ENCODE data around the gene SDR9C7. TPM values are rescaled to one million over a fixed set of nuclear protein-coding genes. Genes with fewer than 3 reads are reported as not detected.
A peak's percentile ranks its signal among the peaks of the same experiment; 100 is the strongest.

The SDR9C7 gene
- polyA plus RNA-seq, 3 donors: not detected

DNA sequence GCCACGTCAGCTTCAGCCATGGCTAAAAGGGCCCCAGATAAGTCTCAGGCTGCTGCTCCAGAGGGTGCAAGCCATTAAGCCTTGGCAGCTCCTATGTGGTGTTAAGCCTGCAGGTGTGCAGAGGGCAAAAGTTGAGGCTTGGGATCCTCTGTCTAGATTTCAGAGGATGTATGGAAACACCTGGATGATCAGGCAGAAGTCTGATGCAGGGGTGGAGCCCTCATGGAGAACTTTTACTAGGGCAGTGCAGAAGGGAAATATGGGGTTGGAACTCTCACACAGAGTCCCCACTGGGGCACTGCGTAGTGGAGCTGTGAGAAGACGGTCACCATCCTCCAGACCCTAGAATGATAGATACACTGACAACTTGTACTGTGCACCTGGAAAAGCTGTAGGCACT, 47.9 kb downstream of the SDR9C7 start:
- H3K4me1 ChIP-seq (ENCODE audit: control insufficient read depth in 1 of 2, insufficient read depth in 2 of 2, low read length in 2 of 2): no peaks in the 10 kb centered on the region
- H3K36me3 Mint-ChIP-seq: no peaks in the 10 kb centered on the region
- TF ChIP-seq, protein P1, sequence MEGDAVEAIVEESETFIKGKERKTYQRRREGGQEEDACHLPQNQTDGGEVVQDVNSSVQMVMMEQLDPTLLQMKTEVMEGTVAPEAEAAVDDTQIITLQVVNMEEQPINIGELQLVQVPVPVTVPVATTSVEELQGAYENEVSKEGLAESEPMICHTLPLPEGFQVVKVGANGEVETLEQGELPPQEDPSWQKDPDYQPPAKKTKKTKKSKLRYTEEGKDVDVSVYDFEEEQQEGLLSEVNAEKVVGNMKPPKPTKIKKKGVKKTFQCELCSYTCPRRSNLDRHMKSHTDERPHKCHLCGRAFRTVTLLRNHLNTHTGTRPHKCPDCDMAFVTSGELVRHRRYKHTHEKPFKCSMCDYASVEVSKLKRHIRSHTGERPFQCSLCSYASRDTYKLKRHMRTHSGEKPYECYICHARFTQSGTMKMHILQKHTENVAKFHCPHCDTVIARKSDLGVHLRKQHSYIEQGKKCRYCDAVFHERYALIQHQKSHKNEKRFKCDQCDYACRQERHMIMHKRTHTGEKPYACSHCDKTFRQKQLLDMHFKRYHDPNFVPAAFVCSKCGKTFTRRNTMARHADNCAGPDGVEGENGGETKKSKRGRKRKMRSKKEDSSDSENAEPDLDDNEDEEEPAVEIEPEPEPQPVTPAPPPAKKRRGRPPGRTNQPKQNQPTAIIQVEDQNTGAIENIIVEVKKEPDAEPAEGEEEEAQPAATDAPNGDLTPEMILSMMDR (IDR thresholded peaks at IDR 0.05): no peak
- no peaks in the 10 kb centered on the region for H4K20me1 ChIP-seq (ENCODE audit: insufficient read depth, low read length)
- 80% methylated on average over 1 of the region's 3 CpGs for WGBS (ENCODE audit: insufficient coverage)
- no peaks in the 10 kb centered on the region for H3K79me2 ChIP-seq (ENCODE audit: insufficient read depth, low read length)
- peaks cover 32 to 38% of the 10 kb centered on the region in 2 donors for H3K9me3 ChIP-seq (replicated peaks in 1 of 2; ENCODE audit: control insufficient read depth in 1 of 2, insufficient read depth in 1 of 2, low read length in 2 of 2)
- DNase-seq: no peak
- H3K4me2 ChIP-seq (replicated peaks; ENCODE audit: extremely low read depth, low read length, poor library complexity, severe bottlenecking): no peak overlapping the region
- peaks cover 27 to 53% (median 42%) of the 10 kb centered on the region in 7 donors for H3K9me3 Mint-ChIP-seq
- H3K9ac ChIP-seq (ENCODE audit: insufficient read depth, low read length, poor library complexity, severe bottlenecking): no peak overlapping the region
- no peaks in the 10 kb centered on the region for H3K27me3 ChIP-seq (ENCODE audit: control insufficient read depth in 2 of 2, insufficient read depth in 2 of 2, low read length in 2 of 2)
- H3K27me3 Mint-ChIP-seq (ENCODE audit: low read depth in 3 of 3): peaks cover 0 to 4% (median 1%) of the 10 kb centered on the region in 3 donors
- no peak overlapping the region for H3K27ac ChIP-seq (ENCODE audit: low read depth in 1 of 2, low read length in 2 of 2)
- H2AFZ ChIP-seq (ENCODE audit: insufficient read depth, low read depth, low read length, poor library complexity, severe bottlenecking): no peak overlapping the region
- no peaks in the 10 kb centered on the region for H3K4me1 Mint-ChIP-seq
- H3K4me3 ChIP-seq (replicated peaks in 1 of 3; ENCODE audit: low read depth in 2 of 3, low read length in 3 of 3): no peak overlapping the region
- H3K4me3 Mint-ChIP-seq: no peak overlapping the region
- no peaks in the 10 kb centered on the region for H3K36me3 ChIP-seq (replicated peaks in 1 of 2; ENCODE audit: control insufficient read depth in 1 of 2, insufficient read depth in 2 of 2, low read length in 2 of 2)
- no peak overlapping the region for H3K27ac Mint-ChIP-seq
- intact Hi-C loops (cut with micrococcal nuclease): no loop called here

DNA sequence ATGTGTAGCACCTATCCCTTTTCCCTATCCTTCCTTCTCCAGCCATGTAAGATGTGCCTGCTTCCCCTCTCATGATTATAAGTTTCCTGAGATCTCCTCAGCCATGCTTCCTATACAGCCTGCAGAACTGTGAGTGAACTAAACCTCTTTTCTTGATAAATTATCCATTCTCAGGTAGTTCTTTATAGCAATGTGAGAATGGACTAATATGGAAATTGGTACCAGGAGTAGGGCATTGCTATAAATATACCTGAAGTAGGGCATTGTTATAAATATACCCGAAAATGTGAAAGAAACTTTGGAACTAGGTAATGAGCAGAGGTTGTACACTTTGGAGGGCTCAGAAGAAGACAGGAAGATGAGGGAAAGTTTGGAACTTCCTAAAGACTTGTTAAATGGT, 48.9 kb downstream of the SDR9C7 start:
- 100% methylated on average over 1 of the region's 1 CpG for WGBS (ENCODE audit: insufficient coverage)
- Histone ChIP-seq H3K4me2 (replicated peaks; ENCODE audit: extremely low read depth, low read length, poor library complexity, severe bottlenecking) (no peak overlapping the region), H3K27me3 (ENCODE audit: control insufficient read depth in 2 of 2, insufficient read depth in 2 of 2, low read length in 2 of 2) (no peaks in the 10 kb centered on the region), H2AFZ (ENCODE audit: insufficient read depth, low read depth, low read length, poor library complexity, severe bottlenecking) (no peak overlapping the region), H3K36me3 (replicated peaks in 1 of 2; ENCODE audit: control insufficient read depth in 1 of 2, insufficient read depth in 2 of 2, low read length in 2 of 2) (no peaks in the 10 kb centered on the region), H3K79me2 (ENCODE audit: insufficient read depth, low read length) (no peaks in the 10 kb centered on the region), H4K20me1 (ENCODE audit: insufficient read depth, low read length) (no peaks in the 10 kb centered on the region), H3K4me3 (replicated peaks in 1 of 3; ENCODE audit: low read depth in 2 of 3, low read length in 3 of 3) (no peak overlapping the region), H3K27ac (ENCODE audit: low read depth in 1 of 2, low read length in 2 of 2) (no peak overlapping the region), H3K4me1 (ENCODE audit: control insufficient read depth in 1 of 2, insufficient read depth in 2 of 2, low read length in 2 of 2) (no peaks in the 10 kb centered on the region), H3K9me3 (replicated peaks in 1 of 2; ENCODE audit: control insufficient read depth in 1 of 2, insufficient read depth in 1 of 2, low read length in 2 of 2) (peaks cover 33 to 43% of the 10 kb centered on the region in 2 donors), H3K9ac (ENCODE audit: insufficient read depth, low read length, poor library complexity, severe bottlenecking) (no peak overlapping the region)
- Mint-ChIP-seq H3K27ac (peak overlapping the region in 1 of 7 donors; percentile 83), H3K27me3 (ENCODE audit: low read depth in 3 of 3) (peaks cover 0 to 4% (median 1%) of the 10 kb centered on the region in 3 donors), H3K36me3 (no peaks in the 10 kb centered on the region), H3K9me3 (peaks cover 27 to 54% (median 42%) of the 10 kb centered on the region in 7 donors), H3K4me3 (no peak overlapping the region), H3K4me1 (no peaks in the 10 kb centered on the region)
- intact Hi-C loops (cut with micrococcal nuclease): no loop called here
- TF ChIP-seq, protein P1 (IDR thresholded peaks at IDR 0.05): no peak
- no peak for DNase-seq
